ENCODE measurements around the gene SARNP. TPM values are rescaled to one million over a fixed set of nuclear protein-coding genes. Genes with fewer than 3 reads are reported as not detected.

Gene SARNP
- total and polyA plus RNA-seq, 9 of the 15 experiments (the other 6 are each of a cell fraction or from before 2014, with no cell fraction given) = 70.1 to 400 (median 198) TPM

DNA sequence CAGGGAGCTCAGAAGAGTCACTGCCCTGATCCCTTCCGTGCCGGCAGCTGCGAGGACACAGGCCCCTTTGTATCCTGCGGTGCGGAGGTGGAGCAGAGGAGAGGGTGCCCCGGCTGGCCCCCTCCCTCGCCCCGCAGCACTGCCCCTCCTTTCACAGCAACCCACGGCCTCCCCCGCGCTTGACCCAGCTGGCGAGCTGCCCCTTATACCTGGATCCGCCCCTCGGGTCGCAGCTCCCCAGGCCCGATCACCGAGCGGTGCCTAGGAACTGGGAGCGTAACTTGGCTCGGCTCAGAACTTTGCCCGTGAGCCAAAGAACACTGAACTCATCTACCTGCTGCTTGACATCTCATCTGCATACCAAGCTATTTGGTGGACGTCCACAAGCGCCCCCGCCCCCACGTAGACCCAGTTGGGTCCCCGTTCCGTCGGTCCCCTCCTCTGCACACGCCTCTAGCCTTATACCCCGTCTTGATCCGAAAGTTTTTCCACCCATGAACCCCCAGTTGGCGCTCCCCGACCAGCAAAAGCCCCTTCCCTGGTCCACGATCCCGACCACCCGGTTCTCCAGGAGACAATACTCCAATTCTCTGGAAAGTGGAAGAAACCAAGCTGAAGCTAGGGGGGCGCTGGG is 12.6 kb upstream of the SARNP start (continued):
- TF ChIP-seq, protein P1, sequence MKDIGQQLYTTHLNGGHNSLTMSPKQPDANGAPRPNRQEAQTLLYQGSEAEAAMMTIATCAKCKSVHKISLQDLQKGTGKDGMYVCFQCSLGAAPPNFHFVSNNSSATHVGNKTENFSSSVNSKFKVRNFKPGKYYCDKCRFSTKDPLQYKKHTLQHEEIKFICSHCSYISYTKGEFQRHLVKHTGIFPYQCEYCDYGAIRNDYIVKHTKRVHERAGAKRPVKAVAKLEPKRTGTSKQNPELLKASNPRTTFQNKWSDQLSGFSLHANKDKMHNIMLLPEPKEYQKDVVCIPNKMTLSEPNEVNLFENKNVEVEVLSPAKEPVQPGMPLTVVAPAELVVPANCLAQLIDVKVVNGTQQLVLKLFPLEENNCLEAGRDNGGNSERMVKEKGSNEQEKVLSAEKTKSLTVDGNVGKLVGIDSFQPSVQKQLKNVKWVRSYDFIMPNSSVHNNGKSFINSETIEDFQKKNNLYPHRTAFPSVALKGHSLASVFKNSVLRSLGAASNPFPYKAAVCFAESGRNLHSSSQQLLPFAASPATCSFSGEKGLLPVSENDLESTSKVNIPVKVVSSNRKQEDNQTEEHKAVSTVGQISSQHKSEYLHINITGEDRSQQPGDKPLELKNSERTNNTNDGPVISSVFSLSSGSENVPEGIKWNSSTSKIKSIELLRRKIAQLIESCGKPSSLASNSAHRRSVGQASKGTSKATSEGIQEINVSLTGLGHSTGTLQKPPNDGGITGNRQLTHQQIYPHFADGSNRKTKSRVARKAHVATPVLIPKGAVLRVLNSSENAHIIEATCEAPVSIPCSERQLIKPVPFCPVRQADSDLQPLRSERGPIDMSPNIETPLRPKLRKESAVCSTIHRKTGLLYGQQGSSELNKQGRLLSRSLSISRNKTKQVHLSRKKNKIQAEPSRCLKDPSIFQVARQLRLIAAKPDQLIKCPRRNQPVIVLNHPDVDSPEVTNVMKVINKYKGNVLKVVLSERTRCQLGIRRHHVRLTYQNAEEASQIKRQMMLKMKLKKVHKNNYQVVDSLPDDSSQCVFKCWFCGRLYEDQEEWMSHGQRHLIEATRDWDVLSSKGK (CRISPR knock-in tag; IDR thresholded peaks at IDR 0.05) = no peak
- TF ChIP-seq MYC (IDR thresholded peaks at IDR 0.05; ENCODE audit: low read depth, low read length) = no peak
- peak; percentile 48; the same call in 1 of the 2 replicates for TF ChIP-seq MYC (CRISPR knock-in tag; IDR thresholded peaks at IDR 0.05; ENCODE audit: borderline replicate concordance, low read depth)
- TF ChIP-seq SIX5 (IDR thresholded peaks at IDR 0.05; ENCODE audit: borderline replicate concordance in 1 of 2, insufficient read depth in 1 of 2, low read depth in 1 of 2, low read length in 2 of 2) = no peak
- peak; percentile 75 for TF ChIP-seq SAP30 (IDR thresholded peaks at IDR 0.05; ENCODE audit: borderline replicate concordance, insufficient read depth, low read depth, low read length, poor library complexity, severe bottlenecking)
- no peak for TF ChIP-seq TAF9B (IDR thresholded peaks at IDR 0.05; ENCODE audit: partially characterized antibody)
- TF ChIP-seq POLR3G (IDR thresholded peaks at IDR 0.05; ENCODE audit: extremely low read depth, insufficient read length, insufficient replicate concordance) = no peak
- TF ChIP-seq SMARCC2 (IDR thresholded peaks at IDR 0.05; ENCODE audit: low read depth) = 0 out of 2 replicates have a peak, but pooled peaks have one; percentile 32
- no peak for TF ChIP-seq CBX2 (IDR thresholded peaks at IDR 0.05; ENCODE audit: insufficient read depth, low read length, poor library complexity, severe bottlenecking)
- TF ChIP-seq, protein P2, sequence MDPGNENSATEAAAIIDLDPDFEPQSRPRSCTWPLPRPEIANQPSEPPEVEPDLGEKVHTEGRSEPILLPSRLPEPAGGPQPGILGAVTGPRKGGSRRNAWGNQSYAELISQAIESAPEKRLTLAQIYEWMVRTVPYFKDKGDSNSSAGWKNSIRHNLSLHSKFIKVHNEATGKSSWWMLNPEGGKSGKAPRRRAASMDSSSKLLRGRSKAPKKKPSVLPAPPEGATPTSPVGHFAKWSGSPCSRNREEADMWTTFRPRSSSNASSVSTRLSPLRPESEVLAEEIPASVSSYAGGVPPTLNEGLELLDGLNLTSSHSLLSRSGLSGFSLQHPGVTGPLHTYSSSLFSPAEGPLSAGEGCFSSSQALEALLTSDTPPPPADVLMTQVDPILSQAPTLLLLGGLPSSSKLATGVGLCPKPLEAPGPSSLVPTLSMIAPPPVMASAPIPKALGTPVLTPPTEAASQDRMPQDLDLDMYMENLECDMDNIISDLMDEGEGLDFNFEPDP (CRISPR knock-in tag; IDR thresholded peaks at IDR 0.05) = no peak
- TF ChIP-seq, protein P3, sequence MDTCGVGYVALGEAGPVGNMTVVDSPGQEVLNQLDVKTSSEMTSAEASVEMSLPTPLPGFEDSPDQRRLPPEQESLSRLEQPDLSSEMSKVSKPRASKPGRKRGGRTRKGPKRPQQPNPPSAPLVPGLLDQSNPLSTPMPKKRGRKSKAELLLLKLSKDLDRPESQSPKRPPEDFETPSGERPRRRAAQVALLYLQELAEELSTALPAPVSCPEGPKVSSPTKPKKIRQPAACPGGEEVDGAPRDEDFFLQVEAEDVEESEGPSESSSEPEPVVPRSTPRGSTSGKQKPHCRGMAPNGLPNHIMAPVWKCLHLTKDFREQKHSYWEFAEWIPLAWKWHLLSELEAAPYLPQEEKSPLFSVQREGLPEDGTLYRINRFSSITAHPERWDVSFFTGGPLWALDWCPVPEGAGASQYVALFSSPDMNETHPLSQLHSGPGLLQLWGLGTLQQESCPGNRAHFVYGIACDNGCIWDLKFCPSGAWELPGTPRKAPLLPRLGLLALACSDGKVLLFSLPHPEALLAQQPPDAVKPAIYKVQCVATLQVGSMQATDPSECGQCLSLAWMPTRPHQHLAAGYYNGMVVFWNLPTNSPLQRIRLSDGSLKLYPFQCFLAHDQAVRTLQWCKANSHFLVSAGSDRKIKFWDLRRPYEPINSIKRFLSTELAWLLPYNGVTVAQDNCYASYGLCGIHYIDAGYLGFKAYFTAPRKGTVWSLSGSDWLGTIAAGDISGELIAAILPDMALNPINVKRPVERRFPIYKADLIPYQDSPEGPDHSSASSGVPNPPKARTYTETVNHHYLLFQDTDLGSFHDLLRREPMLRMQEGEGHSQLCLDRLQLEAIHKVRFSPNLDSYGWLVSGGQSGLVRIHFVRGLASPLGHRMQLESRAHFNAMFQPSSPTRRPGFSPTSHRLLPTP (IDR thresholded peaks at IDR 0.05; ENCODE audit: borderline replicate concordance, extremely low read depth, insufficient read length) = no peak
- TF ChIP-seq, protein P4, sequence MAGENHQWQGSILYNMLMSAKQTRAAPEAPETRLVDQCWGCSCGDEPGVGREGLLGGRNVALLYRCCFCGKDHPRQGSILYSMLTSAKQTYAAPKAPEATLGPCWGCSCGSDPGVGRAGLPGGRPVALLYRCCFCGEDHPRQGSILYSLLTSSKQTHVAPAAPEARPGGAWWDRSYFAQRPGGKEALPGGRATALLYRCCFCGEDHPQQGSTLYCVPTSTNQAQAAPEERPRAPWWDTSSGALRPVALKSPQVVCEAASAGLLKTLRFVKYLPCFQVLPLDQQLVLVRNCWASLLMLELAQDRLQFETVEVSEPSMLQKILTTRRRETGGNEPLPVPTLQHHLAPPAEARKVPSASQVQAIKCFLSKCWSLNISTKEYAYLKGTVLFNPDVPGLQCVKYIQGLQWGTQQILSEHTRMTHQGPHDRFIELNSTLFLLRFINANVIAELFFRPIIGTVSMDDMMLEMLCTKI (IDR thresholded peaks at IDR 0.05; ENCODE audit: partially characterized antibody) = no peak
- no peak for TF ChIP-seq GTF2E2 (tag; IDR thresholded peaks at IDR 0.05)
- TF ChIP-seq ZBTB1 (CRISPR knock-in tag; IDR thresholded peaks at IDR 0.05; ENCODE audit: borderline replicate concordance, low read depth) = peak; percentile 68; the same call in 1 of the 2 replicates
- no peak for TF ChIP-seq EZH2 (IDR thresholded peaks at IDR 0.05; ENCODE audit: borderline replicate concordance, low read depth, low read length)
- no peak for TF ChIP-seq SP2 (IDR thresholded peaks at IDR 0.05; ENCODE audit: extremely low read depth, low read depth, low read length, poor library complexity, severe bottlenecking)

Data from K562 (cell line).